GM12892 (cell line): ENCODE measurements around the gene DPP3.

ENCODE experiments used
- POLR2A ChIP-seq: IDR thresholded peaks from 2 replicates; pipeline ENCODE4 v1.6.1; 2011; ENCODE audit warnings: low read depth, low read length, control low read depth
- POLR2AphosphoS5 ChIP-seq: IDR thresholded peaks from 2 replicates; pipeline ENCODE4 v1.6.1; 2011; ENCODE audit warnings: low read depth, low read length, control low read depth
- TAF1 ChIP-seq: IDR thresholded peaks from 2 replicates; pipeline ENCODE4 v1.6.1; 2011; ENCODE audit warnings: low read depth, mild to moderate bottlenecking, control low read depth, low read length, borderline replicate concordance

GRCh38 chr11:66464916-66465315 is 15.3 kb upstream of the DPP3 start:
- TF ChIP-seq POLR2AphosphoS5 (no peak), POLR2A (no peak), TAF1 (no peak)
